Small intestine (tissue), 7 donors: Measurements from ENCODE around the gene SORCS2. TPM values are rescaled to one million over a fixed set of nuclear protein-coding genes. Genes with fewer than 3 reads are reported as not detected.

ENCODE experiments used
- DNase-seq, 2 donors: peaks; one replicate each; pipeline versions ENCODE4 v3.0.0 to v3.0.0-alpha.2; 2013
- FAIRE-seq: peaks from 2 replicates; lab custom pipeline; 2012; peaks lifted over from hg19 to GRCh38; lab: Jason Lieb, UNC
- H3K27ac ChIP-seq, 3 donors: one replicate each; pipeline ENCODE4 v1.5.1; 2013; ENCODE audit warnings: low read length in 2 of 3, mild to moderate bottlenecking in 2 of 3, control low read depth in 1 of 3, inconsistent platforms in 1 of 3, low read depth in 1 of 3, moderate library complexity in 1 of 3
- H3K27me3 ChIP-seq, 3 donors: one replicate each; pipeline ENCODE4 v1.6.1; 2013; ENCODE audit warnings: low read length in 3 of 3, inconsistent platforms in 1 of 3; ENCODE audit not compliant: control insufficient read depth in 3 of 3, insufficient read depth in 3 of 3
- H3K36me3 ChIP-seq, 3 donors: one replicate each; pipeline ENCODE4 v1.6.1; 2013; ENCODE audit warnings: low read length in 3 of 3, inconsistent platforms in 1 of 3, low read depth in 1 of 3, mild to moderate bottlenecking in 1 of 3, moderate library complexity in 1 of 3; ENCODE audit not compliant: control insufficient read depth in 3 of 3, insufficient read depth in 2 of 3
- H3K4me1 ChIP-seq, 3 donors: one replicate each; pipeline ENCODE4 v1.6.1; 2013; ENCODE audit warnings: low read length in 2 of 3, inconsistent platforms in 1 of 3, low read depth in 1 of 3, mild to moderate bottlenecking in 1 of 3, moderate library complexity in 1 of 3; ENCODE audit not compliant: control insufficient read depth in 3 of 3, insufficient read depth in 2 of 3
- H3K4me3 ChIP-seq, 3 donors: one replicate each; pipeline ENCODE4 v1.5.1; 2013; ENCODE audit warnings: low read length in 3 of 3, control low read depth in 1 of 3, inconsistent platforms in 1 of 3, low read depth in 1 of 3, mild to moderate bottlenecking in 1 of 3, moderate library complexity in 1 of 3
- H3K9me3 ChIP-seq, 2 donors: one replicate each; pipeline ENCODE4 v1.6.1; 2013; ENCODE audit warnings: low read depth in 1 of 2, low read length in 1 of 2; ENCODE audit not compliant: control insufficient read depth in 2 of 2, insufficient read depth in 1 of 2
- WGBS, 3 donors: extraction: QIAGEN DNeasy Blood & Tissue Kit; methylation state at CpG; one replicate each; pipeline ENCODE4 v1.1.7; 2013; 5-methylcytosine and 5-hydroxymethylcytosine counted together
- polyA plus RNA-seq, 4 donors: library from polyadenylated mRNA; stranded (reverse) in 3 of 4; unstranded in 1 of 4; fragments of 200-250 nt in 3 of 4; fragments of 120-200 nt in 1 of 4; gene quantifications; one replicate each; pipeline versions ENCODE4 v1.2.1 to v1.2.3, GENCODE V29; 2013
- donor health status: healthy with polysubstance abuse.
- donor health status: control.
- donor health status: control.
- donor health status: Bipolar disorder and iron deficiency.
- donor health status: healthy.

The SORCS2 gene
- polyA plus RNA-seq, 4 donors, result 0.63 to 3.3 (median 2.2) TPM; not detected in 1

- no peak for DNase-seq
- no peaks in the 10 kb centered on the region for H3K4me1 ChIP-seq
- no peaks in the 10 kb centered on the region for H3K36me3 ChIP-seq
- FAIRE-seq, result no peak
- H3K27me3 ChIP-seq, result no peaks in the 10 kb centered on the region
- H3K27ac ChIP-seq, result no peak overlapping the region
- H3K4me3 ChIP-seq, result no peak overlapping the region
- no peaks in the 10 kb centered on the region for H3K9me3 ChIP-seq
- 88 to 91% (median 89%) methylated on average over 11 to 13 of the region's 13 CpGs for WGBS, 3 donors
Measured at GRCh38 chr4:7148337-7148736, 44.0 kb upstream of the SORCS2 start.

- WGBS, 3 donors, result 79 to 87% (median 83%) methylated on average over 20 of the region's 20 CpGs
- FAIRE-seq (no peak), DNase-seq (no peak)
- Histone ChIP-seq H3K36me3 (no peaks in the 10 kb centered on the region), H3K27ac (no peak overlapping the region), H3K4me3 (no peak overlapping the region), H3K4me1 (no peaks in the 10 kb centered on the region), H3K27me3 (no peaks in the 10 kb centered on the region), H3K9me3 (no peaks in the 10 kb centered on the region)
Measured at GRCh38 chr4:7150036-7150635, 42.2 kb upstream of the SORCS2 start.

GRCh38 chr4:7151668-7152227 lies 40.6 kb upstream of the SORCS2 start:
- WGBS, 3 donors, result 74 to 78% (median 76%) methylated on average over 13 of the region's 13 CpGs
- FAIRE-seq (no peak), DNase-seq (no peak)
- Histone ChIP-seq H3K9me3 (no peaks in the 10 kb centered on the region), H3K4me3 (no peak overlapping the region), H3K36me3 (no peaks in the 10 kb centered on the region), H3K27ac (no peak overlapping the region), H3K4me1 (peaks cover 0 to 4% (median 0%) of the 10 kb centered on the region in 3 donors), H3K27me3 (no peaks in the 10 kb centered on the region)

- no peak overlapping the region for H3K27ac ChIP-seq
- 86 to 92% (median 88%) methylated on average over 7 of the region's 7 CpGs for whole genome bisulfite sequencing, 3 donors
- H3K27me3 ChIP-seq, result no peaks in the 10 kb centered on the region
- H3K36me3 ChIP-seq, result no peaks in the 10 kb centered on the region
- FAIRE-seq (no peak), DNase-seq (no peak)
- H3K4me3 ChIP-seq, result no peak overlapping the region
- peaks cover 0 to 4% (median 0%) of the 10 kb centered on the region in 3 donors for H3K4me1 ChIP-seq
- no peaks in the 10 kb centered on the region for H3K9me3 ChIP-seq
Measured at GRCh38 chr4:7153711-7154110, 38.6 kb upstream of the SORCS2 start.

- DNase-seq (no peak), FAIRE-seq (no peak)
- 86 to 93% (median 90%) methylated on average over 18 of the region's 18 CpGs for WGBS, 3 donors
Measured at GRCh38 chr4:7154351-7154981, 37.9 kb upstream of the SORCS2 start.

GRCh38 chr4:7155590-7156071 lies 36.7 kb upstream of the SORCS2 start:
- Histone ChIP-seq H3K4me3 (no peak overlapping the region), H3K9me3 (no peaks in the 10 kb centered on the region), H3K27me3 (no peaks in the 10 kb centered on the region), H3K4me1 (peaks cover 0 to 14% (median 2%) of the 10 kb centered on the region in 3 donors), H3K27ac (peak overlapping the region in 1 of 3 donors; percentile 30), H3K36me3 (no peaks in the 10 kb centered on the region)
- FAIRE-seq, result no peak
- DNase-seq, result no peak
- 59 to 68% (median 66%) methylated on average over 19 of the region's 19 CpGs for WGBS, 3 donors

More at GRCh38 chr4:7154351-7154981, 37.9 kb upstream of the SORCS2 start:
- H3K9me3 ChIP-seq, result no peaks in the 10 kb centered on the region
- no peak overlapping the region for H3K4me3 ChIP-seq
- no peaks in the 10 kb centered on the region for H3K27me3 ChIP-seq
- no peak overlapping the region for H3K27ac ChIP-seq
- no peaks in the 10 kb centered on the region for H3K36me3 ChIP-seq
- peaks cover 0 to 5% (median 0%) of the 10 kb centered on the region in 3 donors for H3K4me1 ChIP-seq

- DNase-seq (no peak), FAIRE-seq (no peak)
- Histone ChIP-seq H3K4me3 (no peak overlapping the region), H3K27me3 (no peaks in the 10 kb centered on the region), H3K36me3 (no peaks in the 10 kb centered on the region), H3K4me1 (peaks cover 0 to 14% (median 2%) of the 10 kb centered on the region in 3 donors), H3K27ac (peak overlapping the region in 1 of 3 donors; percentile 27), H3K9me3 (no peaks in the 10 kb centered on the region)
- 50 to 81% (median 68%) methylated on average over 12 of the region's 12 CpGs for WGBS, 3 donors
Measured at GRCh38 chr4:7156328-7156727, 36.0 kb upstream of the SORCS2 start.

GRCh38 chr4:7156761-7157488 lies 35.4 kb upstream of the SORCS2 start:
- H3K9me3 ChIP-seq, result no peaks in the 10 kb centered on the region
- DNase-seq (peak in 1 of 2 donors; percentile 43), FAIRE-seq (no peak)

More at GRCh38 chr4:7156761-7157488, 35.4 kb upstream of the SORCS2 start:
- Histone ChIP-seq H3K4me1 (peaks cover 0 to 14% (median 2%) of the 10 kb centered on the region in 3 donors), H3K27ac (peak overlapping the region in 1 of 3 donors; percentile 27), H3K36me3 (no peaks in the 10 kb centered on the region), H3K27me3 (no peaks in the 10 kb centered on the region), H3K4me3 (no peak overlapping the region)
- 61 to 81% (median 73%) methylated on average over 12 of the region's 12 CpGs for WGBS, 3 donors
